GM12878 (cell line): Measurements from ENCODE around the gene CD68. TPM values are rescaled to one million over a fixed set of nuclear protein-coding genes. Genes with fewer than 3 reads are reported as not detected.

Source experiments
- ATAC-seq: fragments of 200-7000 bp; cut with Tn5 transposase; 3 replicates; pipeline ENCODE4 v1.9.1; 2020; ENCODE audit warnings: mild to moderate bottlenecking, moderate library complexity
- BruUV-seq: library from RNA; stranded (reverse); fragments of 400-500 nt; replicated peaks from 2 replicates; lab custom pipeline; 2021; lab: Mats Ljungman, UMichigan
- CTCF ChIA-PET: fragments of 300-600 bp; sonication (Branson Sonifier 250); formaldehyde crosslinking; extraction: SDS; loops from one replicate; lab custom pipeline; 2021; ENCODE audit warnings: inconsistent platforms; lab: Yijun Ruan, JAX
- POLR2A ChIA-PET: fragments of 350-600 bp; formaldehyde crosslinking; extraction: SDS; loops from one replicate; lab custom pipeline; 2021; ENCODE audit warnings: inconsistent platforms; lab: Charles Lee
- RAD21 ChIA-PET: fragments of 300-600 bp; sonication (Branson Sonifier 250); formaldehyde crosslinking; loops from one replicate; lab custom pipeline; 2023; ENCODE audit warnings: antibody characterized with exemption; ENCODE audit not compliant: unreplicated experiment; lab: Charles Lee
- SMC1A ChIA-PET: fragments of 300-600 bp; sonication (Branson Sonifier 250); formaldehyde crosslinking; loops from one replicate; lab custom pipeline; 2023; ENCODE audit not compliant: unreplicated experiment, uncharacterized antibody; lab: Charles Lee
- DNase-seq: peaks from one replicate; pipeline ENCODE4 v3.0.0-alpha.2; 2011; ENCODE audit warnings: low read depth, low spot score
- FAIRE-seq: peaks from 3 replicates; lab custom pipeline; 2011; peaks lifted over from hg19 to GRCh38; lab: Jason Lieb, UNC
- H2AFZ ChIP-seq: 2 replicates; pipeline ENCODE4 v1.6.0; 2011; ENCODE audit warnings: low read depth, low read length, control low read depth; ENCODE audit not compliant: control insufficient read depth
- H3K27ac ChIP-seq: 2 replicates; pipeline ENCODE4 v1.5.1; 2011; ENCODE audit warnings: control low read depth; ENCODE audit not compliant: control insufficient read depth, insufficient read depth
- H3K27me3 ChIP-seq, 2 experiments: replicated peaks in 1 of 2; 2 replicates each; pipeline versions ENCODE4 v1.6.0 to v1.6.1; 2011; ENCODE audit warnings: low read length in 1 of 2; ENCODE audit not compliant: control insufficient read depth in 2 of 2, insufficient read depth in 2 of 2
- H3K36me3 ChIP-seq, 2 experiments: 2 replicates each; pipeline ENCODE4 v1.5.1; 2011; ENCODE audit warnings: low read length in 1 of 2; ENCODE audit not compliant: control insufficient read depth in 2 of 2, insufficient read depth in 2 of 2
- H3K4me1 ChIP-seq: 2 replicates; pipeline ENCODE4 v1.6.1; 2011; ENCODE audit warnings: mild to moderate bottlenecking, low read length, moderate library complexity, mixed read lengths; ENCODE audit not compliant: control insufficient read depth, insufficient read depth
- H3K4me2 ChIP-seq: 2 replicates; pipeline ENCODE4 v1.6.0; 2011; ENCODE audit warnings: control low read depth; ENCODE audit not compliant: control insufficient read depth, insufficient read depth
- H3K4me3 ChIP-seq: fragments of 200-600 bp; sonication (generic); 2 replicates; pipeline ENCODE4 v1.5.1; 2016
- H3K79me2 ChIP-seq: 2 replicates; pipeline ENCODE4 v1.6.0; 2011; ENCODE audit warnings: low read length; ENCODE audit not compliant: control insufficient read depth, insufficient read depth
- H3K9ac ChIP-seq: 2 replicates; pipeline ENCODE4 v1.8.0; 2011; ENCODE audit warnings: low read length, control low read depth, mixed read lengths; ENCODE audit not compliant: control insufficient read depth, insufficient read depth
- H3K9me3 ChIP-seq: replicated peaks from 3 replicates; pipeline ENCODE4 v1.5.1; 2011; ENCODE audit warnings: mild to moderate bottlenecking, low read length; ENCODE audit not compliant: control insufficient read depth, insufficient read depth
- H4K20me1 ChIP-seq: 2 replicates; pipeline ENCODE4 v1.6.0; 2011; ENCODE audit not compliant: control insufficient read depth, insufficient read depth
- ATF7 ChIP-seq: fragments of 450-650 bp; IDR thresholded peaks from 2 replicates; pipeline ENCODE4 v1.6.1; 2016; ENCODE audit warnings: low read depth, mild to moderate bottlenecking
- CREB1 ChIP-seq: IDR thresholded peaks from 2 replicates; pipeline ENCODE4 v1.6.1; 2012; ENCODE audit warnings: low read depth, mild to moderate bottlenecking, inconsistent platforms
- EP300 ChIP-seq, 2 experiments: fragments of 150-350 bp in 1 of 2; IDR thresholded peaks; 2 replicates each; pipeline ENCODE4 v1.6.1; 2011 to 2012; ENCODE audit warnings: low read depth in 2 of 2, low read length in 2 of 2, borderline replicate concordance in 1 of 2, improper control_type of control experiment in 1 of 2, inconsistent platforms in 1 of 2; ENCODE audit not compliant: control insufficient read depth in 1 of 2
- ESRRA ChIP-seq: IDR thresholded peaks from 2 replicates; pipeline ENCODE4 v1.6.1; 2012; ENCODE audit warnings: mild to moderate bottlenecking, low read length, improper control_type of control experiment
- HDGF ChIP-seq: fragments of 450-650 bp; IDR thresholded peaks from 2 replicates; pipeline ENCODE4 v1.6.1; 2016; ENCODE audit warnings: antibody characterized with exemption
- JUNB ChIP-seq: IDR thresholded peaks from 2 replicates; pipeline ENCODE4 v1.6.1; 2016; ENCODE audit warnings: antibody characterized with exemption, mild to moderate bottlenecking
- NRF1 ChIP-seq: conservative IDR thresholded peaks from 2 replicates; pipeline ENCODE4 v1.6.1; 2011; ENCODE audit warnings: mild to moderate bottlenecking, low read depth, low read length, improper control_type of control experiment
- SMAD1 ChIP-seq: fragments of 450-650 bp; IDR thresholded peaks from 2 replicates; pipeline ENCODE4 v1.6.1; 2018; ENCODE audit warnings: mild to moderate bottlenecking, low read depth; ENCODE audit not compliant: partially characterized antibody
- SMARCA5 ChIP-seq: fragments of 450-650 bp; IDR thresholded peaks from 2 replicates; pipeline ENCODE4 v1.6.1; 2017; ENCODE audit warnings: mild to moderate bottlenecking
- SP1 ChIP-seq: IDR thresholded peaks from one replicate; pipeline ENCODE4 v1.6.1; 2011; ENCODE audit warnings: low read depth, low read length
- STAT3 ChIP-seq: IDR thresholded peaks from 2 replicates; pipeline ENCODE4 v1.6.1; 2011; ENCODE audit warnings: low read depth, low read length, improper control_type of control experiment
- YBX1 ChIP-seq: fragments of 450-650 bp; IDR thresholded peaks from 2 replicates; pipeline ENCODE4 v1.6.1; 2016; ENCODE audit warnings: antibody characterized with exemption
- ZNF622 ChIP-seq: fragments of 450-650 bp; IDR thresholded peaks from 2 replicates; pipeline ENCODE4 v1.6.1; 2017; ENCODE audit warnings: mild to moderate bottlenecking, inconsistent platforms
- ZSCAN29 ChIP-seq: fragments of 450-650 bp; IDR thresholded peaks from 2 replicates; pipeline ENCODE4 v1.6.1; 2017; ENCODE audit warnings: mild to moderate bottlenecking, moderate library complexity
- WGBS: methylation state at CpG from one replicate; pipeline ENCODE4 v1.1.6; 2016; ENCODE audit warnings: low lambda C conversion rate; ENCODE audit not compliant: insufficient replicate concordance, insufficient coverage; ENCODE audit errors: missing lambda C conversion rate; 5-methylcytosine and 5-hydroxymethylcytosine counted together
- in situ Hi-C: fragments of 300-500 bp; cut with MboI; formaldehyde crosslinking; loops from 9 replicates; pipeline ENCODE4 v1.14.3; 2018; ENCODE audit warnings: mixed read lengths
- intact Hi-C: fragments of 100-400 bp; cut with micrococcal nuclease; formaldehyde crosslinking; loops from one replicate; pipeline ENCODE4 v1.14.2; 2022; ENCODE audit not compliant: unreplicated experiment
- polyA plus RNA-seq, 11 experiments: library from polyadenylated mRNA; depleted of rRNA in 4 of 11; unstranded in 6 of 11; stranded (reverse) in 5 of 11; fragments of >200 nt; fragmentation: Nextera tagmentation in 4 of 11; fragmentation: Illumina TruSeq in 1 of 11; extraction: Ambion mirVana in 4 of 11; extraction: Trizol in 1 of 11; gene quantifications; 1 replicate in 1 of 11; 2 replicates in 10 of 11; pipeline versions ENCODE4 v1.2.1 to v1.2.3, GENCODE V29; 2011 to 2016; ENCODE audit warnings: inconsistent platforms in 2 of 11, missing spikeins in 2 of 11, low read depth in 1 of 11
- total RNA-seq, 4 experiments: library from RNA; depleted of rRNA in 3 of 4; stranded (reverse); fragments of >200 nt in 3 of 4; fragmentation: Illumina TruSeq in 1 of 4; extraction: Trizol in 1 of 4; gene quantifications; 2 replicates each; pipeline versions ENCODE4 v1.2.1 to v1.2.3, GENCODE V29; 2013 to 2021
- TF ChIP-seq, protein P1 (sequence below): IDR thresholded peaks from 2 replicates; pipeline ENCODE4 v1.6.1; 2011; ENCODE audit warnings: low read depth, low read length, improper control_type of control experiment, borderline replicate concordance

CD68 gene
- total and polyA plus RNA-seq, 10 of the 15 experiments (the other 5 are each of a cell fraction or from before 2014, with no cell fraction given), result 2.6 to 6.9 (median 3.8) TPM

DNA sequence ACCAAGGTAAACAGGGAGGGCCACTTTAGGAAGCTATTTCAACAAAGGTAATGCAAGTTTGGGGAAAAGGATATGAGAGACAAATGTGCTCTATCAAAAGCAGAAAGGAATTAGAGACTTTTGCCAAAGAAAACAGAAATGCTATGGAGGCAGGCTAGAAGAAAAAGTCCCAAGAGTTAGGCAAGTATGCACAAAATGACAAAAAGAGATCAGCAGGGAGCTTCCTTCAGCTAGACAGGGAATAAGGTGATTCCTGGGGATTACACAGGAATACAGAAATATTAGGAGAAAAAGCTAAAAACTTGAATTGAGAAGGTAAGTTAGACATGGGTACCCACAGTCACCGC is 32.8 kb downstream of the CD68 start:
- SMC1A ChIA-PET, result interaction anchor here (0.6 to 2.9 kb wide), 3 partner anchors 16 to 35 kb away, joined by 3 to 12 read pairs (median 7); partner anchors contain the start of genes MPDU1 and SAT2
- CTCF ChIA-PET, result interaction anchor here (0.6 to 3.6 kb wide), 7 partner anchors 20 to 256 kb away, joined by 3 to 18 read pairs (median 5); partner anchors contain the start of genes MPDU1, TP53 and WRAP53
- peaks cover 4% of the 10 kb centered on the region; the same call in 1 of the 2 replicates for H3K4me1 ChIP-seq
- TF ChIP-seq YBX1 (no peak), NRF1 (no peak), SMARCA5 (no peak), JUNB (no peak), SMAD1 (no peak), ZSCAN29 (no peak), STAT3 (no peak), HDGF (no peak), ESRRA (no peak), ATF7 (no peak), SP1 (no peak), ZNF622 (no peak), CREB1 (no peak), EP300 (IDR thresholded peaks at IDR 0.05; ENCODE audit: borderline replicate concordance in 1 of 2, control insufficient read depth in 1 of 2, low read depth in 2 of 2, low read length in 2 of 2) (no peak)
- TF ChIP-seq, protein P1, sequence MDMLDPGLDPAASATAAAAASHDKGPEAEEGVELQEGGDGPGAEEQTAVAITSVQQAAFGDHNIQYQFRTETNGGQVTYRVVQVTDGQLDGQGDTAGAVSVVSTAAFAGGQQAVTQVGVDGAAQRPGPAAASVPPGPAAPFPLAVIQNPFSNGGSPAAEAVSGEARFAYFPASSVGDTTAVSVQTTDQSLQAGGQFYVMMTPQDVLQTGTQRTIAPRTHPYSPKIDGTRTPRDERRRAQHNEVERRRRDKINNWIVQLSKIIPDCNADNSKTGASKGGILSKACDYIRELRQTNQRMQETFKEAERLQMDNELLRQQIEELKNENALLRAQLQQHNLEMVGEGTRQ, result no peak
- TF ChIP-seq, all 136 proteins: peak for 0
- Histone ChIP-seq H3K36me3 (peaks cover 0 to 4% of the 10 kb centered on the region in 2 experiments; a peak in 1 of 4 replicates), H3K27me3 (no peaks in the 10 kb centered on the region), H3K9ac (no peak overlapping the region), H3K27ac (no peak overlapping the region), H3K79me2 (peaks cover 31% of the 10 kb centered on the region), H3K4me2 (peak overlapping the region; percentile 40), H2AFZ (no peak overlapping the region), H4K20me1 (no peaks in the 10 kb centered on the region; the same call in 1 of the 2 replicates), H3K4me3 (peak overlapping the region; percentile 40), H3K9me3 (no peaks in the 10 kb centered on the region)
- intact Hi-C loops, result loop anchor here (5.0 kb wide), 1 partner anchor 75 kb away; the partner anchor contains the start of genes TP53 and WRAP53
- DNase-seq (no peak), ATAC-seq (no peak), FAIRE-seq (no peak)
- POLR2A ChIA-PET, result interaction anchor here (0.6 to 3.6 kb wide), 6 partner anchors 16 to 91 kb away, joined by 4 to 35 read pairs (median 4); partner anchors contain the start of genes SAT2, TP53 and WRAP53
- no TSS peak for BruUV-seq
- in situ Hi-C loops, result no loop called here
- WGBS, result 100% methylated on average over 1 of the region's 1 CpG
- RAD21 ChIA-PET, result interaction anchor here (0.8 kb wide), 1 partner anchor 76 kb away, joined by 3 read pairs; the partner anchor contains the start of gene WRAP53
